Measurements from ENCODE around the gene NFE2L2. TPM values are rescaled to one million over a fixed set of nuclear protein-coding genes. Genes with fewer than 3 reads are reported as not detected.

NFE2L2 gene
- total RNA-seq, 1 donor from 2014 or later: 105 TPM

- TF ChIP-seq CTCF (IDR thresholded peaks at IDR 0.05): no peak
- intact Hi-C loops (cut with DNase I): no loop called here
- Histone ChIP-seq H3K4me3 (no peak overlapping the region), H3K36me3 (peaks cover 6% of the 10 kb centered on the region), H3K4me1 (no peaks in the 10 kb centered on the region), H3K27me3 (ENCODE audit: low read depth) (no peaks in the 10 kb centered on the region), H3K9me3 (no peaks in the 10 kb centered on the region), H3K27ac (no peak overlapping the region)
- ATAC-seq (no peak), DNase-seq (no peak)
Observed at GRCh38 chr2:177283906-177284305, 19.4 kb upstream of the NFE2L2 start.

- intact Hi-C loops (cut with DNase I): no loop called here
- Histone ChIP-seq H3K36me3 (peaks cover 6% of the 10 kb centered on the region), H3K4me3 (no peak overlapping the region), H3K27me3 (ENCODE audit: low read depth) (no peaks in the 10 kb centered on the region), H3K4me1 (no peaks in the 10 kb centered on the region), H3K27ac (no peak overlapping the region), H3K9me3 (no peaks in the 10 kb centered on the region)
- DNase-seq (no peak), ATAC-seq (no peak)
- no peak for TF ChIP-seq CTCF (IDR thresholded peaks at IDR 0.05)
Observed at GRCh38 chr2:177282787-177283572, 18.5 kb upstream of the NFE2L2 start.

GRCh38 chr2:177282181-177282641 is 17.7 kb upstream of the NFE2L2 start:
- H3K36me3 ChIP-seq: peaks cover 6% of the 10 kb centered on the region
- ATAC-seq (no peak), DNase-seq (no peak)
- H3K27ac ChIP-seq: no peak overlapping the region
- no peaks in the 10 kb centered on the region for H3K9me3 ChIP-seq
- intact Hi-C loops (cut with DNase I): no loop called here
- H3K4me1 ChIP-seq: no peaks in the 10 kb centered on the region
- H3K27me3 ChIP-seq (ENCODE audit: low read depth): no peaks in the 10 kb centered on the region
- H3K4me3 ChIP-seq: no peak overlapping the region
- no peak for TF ChIP-seq CTCF (IDR thresholded peaks at IDR 0.05)

- intact Hi-C loops (cut with DNase I): no loop called here
- Histone ChIP-seq H3K9me3 (no peaks in the 10 kb centered on the region), H3K36me3 (peaks cover under 1% of the 10 kb centered on the region), H3K27ac (no peak overlapping the region), H3K4me1 (no peaks in the 10 kb centered on the region), H3K27me3 (ENCODE audit: low read depth) (no peaks in the 10 kb centered on the region), H3K4me3 (no peak overlapping the region)
- TF ChIP-seq CTCF (IDR thresholded peaks at IDR 0.05): no peak
- peak; percentile 50 for DNase-seq
- ATAC-seq: peak; percentile 75 to 84
Observed at GRCh38 chr2:177281400-177282180, 17.1 kb upstream of the NFE2L2 start.

GRCh38 chr2:177279847-177280246 is 15.3 kb upstream of the NFE2L2 start:
- TF ChIP-seq CTCF (IDR thresholded peaks at IDR 0.05): no peak
- Histone ChIP-seq H3K27ac (no peak overlapping the region), H3K4me1 (no peaks in the 10 kb centered on the region), H3K4me3 (no peak overlapping the region), H3K9me3 (no peaks in the 10 kb centered on the region), H3K36me3 (no peaks in the 10 kb centered on the region), H3K27me3 (ENCODE audit: low read depth) (no peaks in the 10 kb centered on the region)
- intact Hi-C loops (cut with DNase I): no loop called here
- DNase-seq (no peak), ATAC-seq (no peak)
